Ovary (tissue), 9 donors: ENCODE data around the gene SERPINH1. TPM values are rescaled to one million over a fixed set of nuclear protein-coding genes. Genes with fewer than 3 reads are reported as not detected.

Experiments used
- DNase-seq, 5 donors: peaks; one replicate each; pipeline ENCODE4 v3.0.0-alpha.2; 2019 to 2020
- H3K27ac ChIP-seq, 2 donors: fragments of 200-600 bp; one replicate each; pipeline versions ENCODE4 v1.5.1 to v1.8.0; 2019 to 2022
- H3K27me3 ChIP-seq: fragments of 200-600 bp; one replicate; pipeline ENCODE4 v1.8.0; 2022
- H3K36me3 ChIP-seq: fragments of 200-600 bp; sonication (generic); one replicate; pipeline ENCODE4 v1.5.1; 2019
- H3K4me1 ChIP-seq: one replicate; pipeline ENCODE4 v1.8.1; 2013; ENCODE audit warnings: mild to moderate bottlenecking, moderate library complexity; ENCODE audit not compliant: insufficient read depth
- H3K4me3 ChIP-seq: fragments of 200-600 bp; sonication (generic); one replicate; pipeline ENCODE4 v1.5.1; 2017
- H3K9me3 ChIP-seq, 2 donors: fragments of 200-600 bp in 1 of 2; sonication (generic) in 1 of 2; one replicate each; pipeline versions ENCODE4 v1.5.1 to v1.8.1; 2013 to 2019; ENCODE audit warnings: mild to moderate bottlenecking in 1 of 2, moderate library complexity in 1 of 2
- EP300 ChIP-seq: sonication (generic); formaldehyde crosslinking; IDR thresholded peaks from one replicate; pipeline ENCODE4 v1.6.1; 2017; ENCODE audit warnings: antibody characterized with exemption
- POLR2A ChIP-seq: fragments of 450-650 bp; IDR thresholded peaks from one replicate; pipeline ENCODE4 v1.6.1; 2017; ENCODE audit warnings: antibody characterized with exemption, mild to moderate bottlenecking, moderate library complexity
- WGBS, 3 donors: extraction: QIAGEN DNeasy Blood & Tissue Kit in 1 of 3; methylation state at CpG; one replicate each; pipeline versions ENCODE4 v1.1.5 to v1.1.7; 2013 to 2017; 5-methylcytosine and 5-hydroxymethylcytosine counted together
- intact Hi-C, 4 donors: fragments of 100-400 bp; cut with DNase I; formaldehyde crosslinking; loops; one replicate each; pipeline versions ENCODE4 v1.11.0 to v1.15.1; 2022 to 2023
- polyA plus RNA-seq, 2 donors: library from polyadenylated mRNA; stranded (reverse); fragments of 200-250 nt in 1 of 2; fragments of 350-450 nt in 1 of 2; fragmentation: Illumina TruSeq in 1 of 2; extraction: RNeasy Lipid Tissue Mini Kit (QIAGEN cat#74804) in 1 of 2; gene quantifications; one replicate each; pipeline ENCODE4 v1.2.3, GENCODE V29; 2013 to 2014
- total RNA-seq, 7 donors: library from RNA; depleted of rRNA in 2 of 7; stranded (reverse); fragments of >200 nt in 2 of 7; fragmentation: NEBNext Ultra II Directional in 3 of 7; extraction: Animal tissue kit (Norgen Biotek cat#: 25700) in 3 of 7; gene quantifications; one replicate each; pipeline versions ENCODE4 v1.1.0 to v1.2.4, GENCODE V29; 2016 to 2023
- TF ChIP-seq, protein P1 (sequence below), 3 donors: fragments of 450-650 bp in 2 of 3; fragments of 200-600 bp in 1 of 3; IDR thresholded peaks; one replicate each; pipeline versions ENCODE4 v1.5.1 to v1.8.0; 2016 to 2022; ENCODE audit warnings: antibody characterized with exemption in 3 of 3, mild to moderate bottlenecking in 1 of 3
- donor health status: DM: no; HTN: no; CAD: no; lungs with moderate emphysema.
- donor health status: DM: no; HTN: no; CAD: no.
- donor health status: Bipolar disorder and iron deficiency.
- donor health status: DM: yes; HTN: yes; CAD: no.
- donor health status: DM: no; HTN: no; CAD: no.
- donor health status: DM: yes; HTN: yes; CAD: no.

The SERPINH1 gene
- total and polyA plus RNA-seq, 9 donors: 122 to 289 (median 183) TPM

- Histone ChIP-seq H3K27me3 (no peaks in the 10 kb centered on the region), H3K36me3 (no peaks in the 10 kb centered on the region), H3K4me3 (no peak overlapping the region), H3K27ac (no peak overlapping the region), H3K9me3 (no peaks in the 10 kb centered on the region), H3K4me1 (no peaks in the 10 kb centered on the region)
- no peak for DNase-seq
- intact Hi-C loops: no loop called here
- TF ChIP-seq POLR2A (no peak), EP300 (no peak)
- TF ChIP-seq, protein P1, sequence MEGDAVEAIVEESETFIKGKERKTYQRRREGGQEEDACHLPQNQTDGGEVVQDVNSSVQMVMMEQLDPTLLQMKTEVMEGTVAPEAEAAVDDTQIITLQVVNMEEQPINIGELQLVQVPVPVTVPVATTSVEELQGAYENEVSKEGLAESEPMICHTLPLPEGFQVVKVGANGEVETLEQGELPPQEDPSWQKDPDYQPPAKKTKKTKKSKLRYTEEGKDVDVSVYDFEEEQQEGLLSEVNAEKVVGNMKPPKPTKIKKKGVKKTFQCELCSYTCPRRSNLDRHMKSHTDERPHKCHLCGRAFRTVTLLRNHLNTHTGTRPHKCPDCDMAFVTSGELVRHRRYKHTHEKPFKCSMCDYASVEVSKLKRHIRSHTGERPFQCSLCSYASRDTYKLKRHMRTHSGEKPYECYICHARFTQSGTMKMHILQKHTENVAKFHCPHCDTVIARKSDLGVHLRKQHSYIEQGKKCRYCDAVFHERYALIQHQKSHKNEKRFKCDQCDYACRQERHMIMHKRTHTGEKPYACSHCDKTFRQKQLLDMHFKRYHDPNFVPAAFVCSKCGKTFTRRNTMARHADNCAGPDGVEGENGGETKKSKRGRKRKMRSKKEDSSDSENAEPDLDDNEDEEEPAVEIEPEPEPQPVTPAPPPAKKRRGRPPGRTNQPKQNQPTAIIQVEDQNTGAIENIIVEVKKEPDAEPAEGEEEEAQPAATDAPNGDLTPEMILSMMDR (IDR thresholded peaks at IDR 0.05): no peak
- 89 to 98% (median 94%) methylated on average over 2 of the region's 2 CpGs for WGBS, 3 donors
These were observed 33.4 kb downstream of the SERPINH1 start for GRCh38 chr11:75595429-75595828.

GRCh38 chr11:75596914-75597313 lies 34.9 kb downstream of the SERPINH1 start:
- no peaks in the 10 kb centered on the region for H3K9me3 ChIP-seq
- no peaks in the 10 kb centered on the region for H3K4me1 ChIP-seq
- DNase-seq: no peak
- TF ChIP-seq EP300: no peak
- no peak for TF ChIP-seq POLR2A
- 78 to 91% (median 79%) methylated on average over 4 of the region's 4 CpGs for WGBS, 3 donors
- H3K27ac ChIP-seq: no peak overlapping the region
- H3K36me3 ChIP-seq: no peaks in the 10 kb centered on the region
- intact Hi-C loops: loop anchor here in 1 of 4 donors (1.0 kb wide), 1 partner anchor 24 kb away; no protein-coding TSS in a partner anchor
- H3K27me3 ChIP-seq: no peaks in the 10 kb centered on the region
- H3K4me3 ChIP-seq: no peak overlapping the region

- 76 to 82% (median 80%) methylated on average over 4 of the region's 4 CpGs for WGBS, 3 donors
- intact Hi-C loops: loop anchor here in 1 of 4 donors (1.0 kb wide), 1 partner anchor 24 kb away; no protein-coding TSS in a partner anchor
- no peak for DNase-seq
- Histone ChIP-seq H3K4me1 (no peaks in the 10 kb centered on the region), H3K4me3 (no peak overlapping the region), H3K36me3 (no peaks in the 10 kb centered on the region), H3K9me3 (no peaks in the 10 kb centered on the region), H3K27ac (no peak overlapping the region), H3K27me3 (no peaks in the 10 kb centered on the region)
- no peak for TF ChIP-seq POLR2A
- no peak for TF ChIP-seq EP300
- TF ChIP-seq, protein P1 (IDR thresholded peaks at IDR 0.05): no peak
These were observed 35.6 kb downstream of the SERPINH1 start for GRCh38 chr11:75597636-75598035.

- H3K4me3 ChIP-seq: no peak overlapping the region
- H3K36me3 ChIP-seq: no peaks in the 10 kb centered on the region
- no peak overlapping the region for H3K27ac ChIP-seq
- H3K27me3 ChIP-seq: no peaks in the 10 kb centered on the region
- DNase-seq: no peak
- no peaks in the 10 kb centered on the region for H3K4me1 ChIP-seq
- no peaks in the 10 kb centered on the region for H3K9me3 ChIP-seq
- no peak for TF ChIP-seq EP300
- intact Hi-C loops: no loop called here
These were observed 36.2 kb downstream of the SERPINH1 start for GRCh38 chr11:75598264-75598663.

DNA sequence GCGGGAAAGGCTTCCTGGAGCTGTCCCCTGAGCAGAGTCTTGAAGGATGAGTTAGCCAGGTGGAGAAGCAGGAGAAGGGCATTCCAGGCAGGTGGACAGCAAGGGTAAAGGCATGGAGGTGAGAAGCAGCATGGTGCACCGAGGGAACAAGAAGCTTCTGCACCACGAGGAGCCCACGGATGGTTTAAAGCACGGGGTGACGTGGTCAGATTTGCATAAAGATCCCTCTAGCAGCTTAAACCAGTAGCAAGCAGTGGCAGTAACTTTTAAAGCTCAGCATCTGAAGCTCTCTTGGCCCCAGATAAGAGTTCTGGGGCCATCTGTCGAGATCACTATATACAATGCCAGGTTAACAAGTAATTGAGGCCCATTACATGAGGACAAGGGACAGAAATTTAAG lies 36.8 kb downstream of the SERPINH1 start:
- H3K27ac ChIP-seq: no peak overlapping the region
- H3K4me1 ChIP-seq: no peaks in the 10 kb centered on the region
- H3K36me3 ChIP-seq: no peaks in the 10 kb centered on the region
- DNase-seq: no peak
- WGBS, 3 donors: 90 to 98% (median 94%) methylated on average over 7 of the region's 7 CpGs
- no peaks in the 10 kb centered on the region for H3K27me3 ChIP-seq
- TF ChIP-seq, protein P1 (IDR thresholded peaks at IDR 0.05): no peak
- no peak for TF ChIP-seq EP300
- no peak for TF ChIP-seq POLR2A
- intact Hi-C loops: no loop called here
- H3K9me3 ChIP-seq: no peaks in the 10 kb centered on the region
- no peak overlapping the region for H3K4me3 ChIP-seq
